ENCODE measurements around the gene CCDC106. TPM values are rescaled to one million over a fixed set of nuclear protein-coding genes. Genes with fewer than 3 reads are reported as not detected.

Gene CCDC106
- total and polyA plus RNA-seq, 8 donors: 9.7 to 16.8 (median 14.7) TPM

GRCh38 chr19:55693336-55693974 is 45.4 kb downstream of the CCDC106 start:
- DNase-seq (peak in 2 of 4 donors; percentile 19 to 40), ATAC-seq (no peak)
- H3K9me3 ChIP-seq: no peaks in the 10 kb centered on the region
- TF ChIP-seq CTCF (IDR thresholded peaks at IDR 0.05): no peak
- H3K4me1 ChIP-seq: no peaks in the 10 kb centered on the region
- intact Hi-C loops (cut with DNase I): no loop called here
- peaks cover 0 to 100% of the 10 kb centered on the region in 2 donors for H3K36me3 ChIP-seq
- H3K27ac ChIP-seq: no peak overlapping the region
- no peaks in the 10 kb centered on the region for H3K27me3 ChIP-seq
- no peak overlapping the region for H3K4me3 ChIP-seq

DNA sequence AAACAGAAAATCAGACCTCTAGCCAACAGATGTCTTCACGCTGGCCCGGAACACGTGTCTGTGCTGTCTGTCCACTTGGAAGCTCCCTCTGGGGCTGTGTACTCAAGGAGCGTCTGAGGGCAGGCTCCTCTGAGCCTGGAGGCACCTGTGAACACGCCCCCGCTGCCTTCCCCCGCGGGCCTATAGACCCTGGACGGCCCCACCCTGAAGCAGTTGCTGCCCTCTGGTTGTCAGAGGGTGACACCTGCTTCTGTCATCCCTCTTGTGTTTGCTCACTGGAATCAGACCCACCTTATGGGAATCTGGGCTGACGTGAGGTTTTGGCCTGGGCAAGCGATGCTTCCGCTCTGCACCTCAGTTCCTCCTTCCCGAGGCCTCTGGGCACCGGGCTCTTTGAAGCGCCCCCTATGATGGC is 46.2 kb downstream of the CCDC106 start:
- H3K27me3 ChIP-seq: no peaks in the 10 kb centered on the region
- H3K9me3 ChIP-seq: no peaks in the 10 kb centered on the region
- ATAC-seq (no peak), DNase-seq (no peak)
- H3K27ac ChIP-seq: no peak overlapping the region
- H3K4me1 ChIP-seq: no peaks in the 10 kb centered on the region
- no peak for TF ChIP-seq CTCF (IDR thresholded peaks at IDR 0.05)
- H3K4me3 ChIP-seq: no peak overlapping the region
- H3K36me3 ChIP-seq: peaks cover 0 to 100% of the 10 kb centered on the region in 2 donors
- intact Hi-C loops (cut with DNase I): no loop called here

DNA sequence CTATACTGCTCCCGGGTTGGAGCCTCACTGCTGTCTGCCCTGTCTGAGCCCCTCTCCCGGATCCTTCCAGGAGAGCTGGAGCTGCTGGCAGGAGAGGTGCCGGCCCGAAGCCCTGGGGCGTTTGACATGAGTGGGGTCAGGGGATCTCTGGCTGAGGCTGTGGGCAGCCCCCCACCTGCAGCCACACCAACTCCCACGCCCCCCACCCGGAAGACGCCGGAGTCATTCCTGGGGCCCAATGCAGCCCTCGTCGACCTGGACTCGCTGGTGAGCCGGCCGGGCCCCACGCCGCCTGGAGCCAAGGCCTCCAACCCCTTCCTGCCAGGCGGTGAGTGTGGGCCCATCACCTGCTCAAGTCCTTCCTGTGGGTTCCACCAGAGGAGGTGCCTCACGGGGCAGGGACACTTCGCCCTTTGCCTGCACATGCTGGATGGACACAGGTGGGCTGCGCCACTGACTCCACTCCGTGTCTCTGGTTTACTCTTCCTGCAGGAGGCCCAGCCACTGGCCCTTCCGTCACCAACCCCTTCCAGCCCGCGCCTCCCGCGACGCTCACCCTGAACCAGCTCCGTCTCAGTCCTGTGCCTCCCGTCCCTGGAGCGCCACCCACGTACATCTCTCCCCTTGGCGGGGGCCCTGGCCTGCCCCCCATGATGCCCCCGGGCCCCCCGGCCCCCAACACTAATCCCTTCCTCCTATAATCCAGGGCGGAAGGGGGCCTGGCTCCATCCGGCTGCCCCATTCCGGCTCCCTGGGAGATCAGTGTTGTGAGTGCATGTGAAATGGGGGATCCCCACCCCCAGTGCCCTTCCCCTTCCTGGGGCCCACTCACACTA is 46.9 kb downstream of the CCDC106 start:
- no peak for ATAC-seq
- intact Hi-C loops (cut with DNase I): no loop called here
- no peak for TF ChIP-seq CTCF (IDR thresholded peaks at IDR 0.05)

GRCh38 chr19:55695511-55696290 is 47.7 kb downstream of the CCDC106 start:
- Histone ChIP-seq H3K4me1 (no peaks in the 10 kb centered on the region), H3K27ac (no peak overlapping the region), H3K27me3 (no peaks in the 10 kb centered on the region), H3K36me3 (peaks cover 0 to 100% of the 10 kb centered on the region in 2 donors), H3K4me3 (no peak overlapping the region), H3K9me3 (no peaks in the 10 kb centered on the region)
- ATAC-seq: no peak
- no peak for TF ChIP-seq CTCF (IDR thresholded peaks at IDR 0.05)
- intact Hi-C loops (cut with DNase I): no loop called here
- DNase-seq: peak in 1 of 4 donors; percentile 44

More for the DNA sequence above, 46.9 kb downstream of the CCDC106 start:
- no peak for DNase-seq
- Histone ChIP-seq H3K27ac (no peak overlapping the region), H3K9me3 (no peaks in the 10 kb centered on the region), H3K36me3 (peaks cover 0 to 100% of the 10 kb centered on the region in 2 donors), H3K4me3 (no peak overlapping the region), H3K27me3 (no peaks in the 10 kb centered on the region), H3K4me1 (no peaks in the 10 kb centered on the region)

Measured in left lung (tissue), 10 donors.